Fibroblast of pulmonary artery (primary cell): Measurements from ENCODE around the gene ITPRIP.
A peak's percentile ranks its signal among the peaks of the same experiment; 100 is the strongest.

ENCODE experiments used
- DNase-seq: peaks from one replicate; pipeline ENCODE4 v3.0.0-alpha.2; 2010; ENCODE audit warnings: low read depth
- H3K4me3 ChIP-seq: replicated peaks from 2 replicates; pipeline ENCODE4 v1.5.1; 2011; ENCODE audit warnings: low read depth, mild to moderate bottlenecking, control low read depth, low read length, moderate library complexity
- CTCF ChIP-seq: IDR thresholded peaks from 2 replicates; pipeline ENCODE4 v1.5.1; 2011; ENCODE audit warnings: mild to moderate bottlenecking, control low read depth, low read length, inconsistent platforms; ENCODE audit errors: missing control alignments

The ITPRIP gene

GRCh38 chr10:104293781-104294321 lies 44.4 kb downstream of the ITPRIP start:
- no peak for TF ChIP-seq CTCF
- no peak for DNase-seq

DNA sequence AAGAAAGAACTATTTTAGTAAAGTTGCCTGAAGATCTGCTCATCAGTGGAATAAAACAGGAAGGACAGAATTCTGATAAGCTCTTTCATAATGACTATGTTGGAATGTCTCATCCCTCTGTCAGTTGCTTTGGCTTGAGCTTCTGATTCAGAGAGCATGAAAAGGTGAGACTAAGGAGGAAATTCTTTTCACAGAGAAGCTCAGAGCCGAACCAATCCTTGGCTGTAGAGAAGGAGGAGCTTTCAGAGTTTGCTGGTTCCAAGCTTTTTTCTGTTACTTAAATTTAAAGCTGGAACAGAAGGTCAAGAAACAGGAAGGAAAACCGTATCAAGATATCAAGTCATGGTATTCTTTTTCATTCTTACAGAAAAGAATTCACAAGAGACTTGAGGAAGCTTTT lies 45.3 kb downstream of the ITPRIP start:
- peak; percentile 78 for DNase-seq
- H3K4me3 ChIP-seq = no peak overlapping the region
- TF ChIP-seq CTCF = no peak

More at GRCh38 chr10:104293781-104294321, 44.4 kb downstream of the ITPRIP start:
- H3K4me3 ChIP-seq = no peak overlapping the region

- peak; percentile 99 for TF ChIP-seq CTCF
- peak; percentile 91 for DNase-seq
- H3K4me3 ChIP-seq = no peak overlapping the region
These were observed 46.8 kb downstream of the ITPRIP start for GRCh38 chr10:104291439-104291951.

DNA sequence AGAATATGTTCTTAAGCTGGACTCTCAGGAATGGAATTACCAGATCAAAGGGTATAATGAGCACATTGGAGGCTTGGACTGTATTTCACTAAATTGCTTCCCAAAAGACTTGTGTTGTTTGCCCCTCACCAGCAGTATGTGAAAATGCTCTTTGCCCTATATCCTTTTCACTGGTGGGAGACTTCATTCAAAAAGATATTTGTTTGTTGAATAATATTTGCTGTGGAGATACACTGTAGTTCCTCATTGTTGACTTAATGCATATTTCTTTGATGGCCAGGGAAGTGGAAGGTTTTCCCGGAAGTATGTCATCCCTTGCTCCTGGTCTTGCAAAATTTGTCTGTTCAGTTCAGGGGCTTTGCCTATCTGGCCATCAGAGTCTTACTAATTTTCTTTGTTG lies 49.9 kb downstream of the ITPRIP start:
- H3K4me3 ChIP-seq = no peak overlapping the region
- peak; percentile 45 for DNase-seq
- TF ChIP-seq CTCF = no peak

DNA sequence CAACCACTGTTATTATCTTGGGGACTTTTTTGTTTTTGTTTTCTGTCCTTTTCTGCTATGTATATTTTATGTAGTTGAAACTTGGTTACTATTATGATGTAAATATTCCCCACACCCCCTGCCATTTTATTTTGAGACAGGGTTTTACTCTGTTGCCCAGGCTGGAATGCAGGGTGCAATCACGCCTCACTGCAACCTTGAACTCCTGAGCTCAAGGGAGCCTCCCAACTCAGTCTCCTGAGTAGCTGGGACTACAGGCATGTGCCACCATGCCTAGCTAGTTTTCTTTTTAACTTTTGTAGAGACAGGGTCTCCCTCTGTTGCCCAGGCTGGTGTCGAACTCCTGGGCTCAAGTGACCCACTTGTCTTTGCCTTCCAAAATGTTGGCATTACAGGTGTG lies 51.3 kb downstream of the ITPRIP start:
- H3K4me3 ChIP-seq = no peak overlapping the region
- TF ChIP-seq CTCF = no peak
- no peak for DNase-seq

- DNase-seq = no peak
- TF ChIP-seq CTCF = no peak
- H3K4me3 ChIP-seq = no peak overlapping the region
These were observed 53.4 kb downstream of the ITPRIP start for GRCh38 chr10:104284846-104285245.

GRCh38 chr10:104281694-104282093 lies 56.6 kb downstream of the ITPRIP start:
- TF ChIP-seq CTCF = no peak
- no peak for DNase-seq
- H3K4me3 ChIP-seq = no peak overlapping the region
